ENCODE results near the gene NVL.
A peak's percentile ranks its signal among the peaks of the same experiment; 100 is the strongest.

The NVL gene

GRCh38 chr1:224377676-224378006, 47.7 kb upstream of the NVL start:
- no peak overlapping the region for H3K27ac ChIP-seq (ENCODE audit: extremely low read depth, low read depth, low read length)
- ChIA-PET POLR2A (interaction anchor here (0.7 kb wide), 3 partner anchors 9 to 1175 kb away, joined by 3 to 6 read pairs (median 5); no protein-coding TSS in a partner anchor), CTCF (interaction anchor here (0.6 to 1.1 kb wide), 3 partner anchors 65 to 141 kb away, joined by 3 to 8 read pairs (median 3); no protein-coding TSS in a partner anchor)
- H3K9me3 ChIP-seq (ENCODE audit: control insufficient read depth, insufficient read depth, low read depth, low read length) = no peaks in the 10 kb centered on the region
- TF ChIP-seq ZNF266 (tag by site-specific recombination; IDR thresholded peaks at IDR 0.05; ENCODE audit: low read depth) (no peak), FEZF1 (tag by site-specific recombination; IDR thresholded peaks at IDR 0.05) (no peak), ZNF18 (tag by site-specific recombination; IDR thresholded peaks at IDR 0.05) (no peak), ZNF211 (tag by site-specific recombination; IDR thresholded peaks at IDR 0.05; ENCODE audit: low read depth) (no peak), ZNF324 (tag by site-specific recombination; IDR thresholded peaks at IDR 0.05) (no peak), ZNF423 (tag by site-specific recombination; IDR thresholded peaks at IDR 0.05) (no peak), ZNF274 (IDR thresholded peaks at IDR 0.05; ENCODE audit: low read length) (no peak), ZNF274 (tag by site-specific recombination; IDR thresholded peaks at IDR 0.05; ENCODE audit: borderline replicate concordance) (no peak), ZNF184 (tag by site-specific recombination; IDR thresholded peaks at IDR 0.05) (peak; percentile 55; the same call in 1 of the 2 replicates), ZNF549 (tag by site-specific recombination; IDR thresholded peaks at IDR 0.05) (no peak), MZF1 (tag by site-specific recombination; IDR thresholded peaks at IDR 0.05; ENCODE audit: borderline replicate concordance) (no peak), ZSCAN18 (tag by site-specific recombination; IDR thresholded peaks at IDR 0.05) (no peak), ZNF629 (tag by site-specific recombination; IDR thresholded peaks at IDR 0.05) (no peak), ZNF433 (tag by site-specific recombination; IDR thresholded peaks at IDR 0.05; ENCODE audit: low read depth) (no peak), ZNF548 (tag by site-specific recombination; IDR thresholded peaks at IDR 0.05) (no peak), ZSCAN5A (tag by site-specific recombination; IDR thresholded peaks at IDR 0.05) (no peak), ZSCAN16 (tag by site-specific recombination; IDR thresholded peaks at IDR 0.05) (peak; percentile 81), ZXDB (tag by site-specific recombination; IDR thresholded peaks at IDR 0.05) (no peak), ZNF366 (tag by site-specific recombination; conservative IDR thresholded peaks at IDR 0.05) (no peak), ZNF155 (tag by site-specific recombination; IDR thresholded peaks at IDR 0.05) (no peak), ZNF19 (tag by site-specific recombination; IDR thresholded peaks at IDR 0.05; ENCODE audit: low read depth) (no peak), ZNF362 (tag by site-specific recombination; IDR thresholded peaks at IDR 0.05) (0 out of 2 replicates have a peak, but pooled peaks have one; percentile 2), OSR2 (tag by site-specific recombination; IDR thresholded peaks at IDR 0.05) (no peak), SP7 (tag by site-specific recombination; IDR thresholded peaks at IDR 0.05) (peak; percentile 35; the same call in 1 of the 2 replicates)
- no peak overlapping the region for H3K4me3 ChIP-seq (ENCODE audit: low read depth, low read length)
- peaks cover 67 to 76% of the 10 kb centered on the region in 2 experiments for H3K36me3 ChIP-seq (ENCODE audit: control insufficient read depth in 2 of 2, insufficient read depth in 1 of 2, low read length in 2 of 2)
- H3K4me1 ChIP-seq (ENCODE audit: control insufficient read depth, insufficient read depth, low read length) = peaks cover 3% of the 10 kb centered on the region; the same call in 1 of the 2 replicates

Data from HEK293 (cell line).